SK-N-SH (cell line): ENCODE data around the gene RHNO1. TPM values are rescaled to one million over a fixed set of nuclear protein-coding genes. Genes with fewer than 3 reads are reported as not detected.

ENCODE experiments used
- CTCF ChIA-PET: fragments of 300-600, 350-600 bp; formaldehyde crosslinking; extraction: SDS; loops from one replicate; lab custom pipeline; 2021; lab: Yijun Ruan, JAX
- POLR2A ChIA-PET: fragments of 350-600 bp; sonication (Branson Sonifier 250); formaldehyde crosslinking; extraction: SDS; loops from one replicate; lab custom pipeline; 2020; ENCODE audit warnings: antibody characterized with exemption, inconsistent platforms; lab: Yijun Ruan, JAX
- DNase-seq: peaks from one replicate; pipeline ENCODE4 v3.0.0; 2012
- H2AFZ ChIP-seq: fragments of 200-600 bp; sonication (generic); 2 replicates; pipeline ENCODE4 v1.8.1; 2016; ENCODE audit warnings: antibody characterized with exemption, mild to moderate bottlenecking, low read depth
- H3F3A ChIP-seq: fragments of 200-600 bp; sonication (generic); replicated peaks from 2 replicates; pipeline ENCODE3; 2016; ENCODE audit warnings: antibody characterized with exemption, mild to moderate bottlenecking; ENCODE audit not compliant: insufficient read depth
- H3K27ac ChIP-seq, 2 experiments: fragments of 200-500 bp in 1 of 2; fragments of 200-600 bp in 1 of 2; sonication (Bioruptor generic) in 1 of 2; sonication (generic), shearing (Covaris generic) in 1 of 2; 2 replicates each; pipeline versions ENCODE4 v1.5.1 to v1.6.1; 2014 to 2016; ENCODE audit warnings: low read depth in 2 of 2, inconsistent platforms in 1 of 2, low read length in 1 of 2, mild to moderate bottlenecking in 1 of 2, mixed read lengths in 1 of 2
- H3K27me3 ChIP-seq: fragments of 200-600 bp; sonication (generic), shearing (Covaris generic); 2 replicates; pipeline ENCODE4 v1.6.1; 2016; ENCODE audit warnings: mixed run types; ENCODE audit not compliant: insufficient read depth
- H3K36me3 ChIP-seq, 2 experiments: fragments of 200-500 bp in 1 of 2; fragments of 200-600 bp in 1 of 2; sonication (Bioruptor generic) in 1 of 2; sonication (generic) in 1 of 2; replicated peaks in 1 of 2; 2 replicates each; pipeline versions ENCODE3 to v1.5.1; 2014 to 2016; ENCODE audit warnings: low read length in 1 of 2, mild to moderate bottlenecking in 1 of 2; ENCODE audit not compliant: insufficient read depth in 2 of 2, control insufficient read depth in 1 of 2
- H3K4me1 ChIP-seq, 2 experiments: fragments of 200-500 bp in 1 of 2; fragments of 200-600 bp in 1 of 2; sonication (Bioruptor generic) in 1 of 2; sonication (generic), shearing (Covaris generic) in 1 of 2; 2 replicates each; pipeline versions ENCODE4 v1.5.1 to v1.6.1; 2014 to 2016; ENCODE audit warnings: low read depth in 1 of 2, low read length in 1 of 2, mixed run types in 1 of 2; ENCODE audit not compliant: insufficient read depth in 2 of 2, control insufficient read depth in 1 of 2
- H3K4me2 ChIP-seq: fragments of 200-600 bp; sonication (generic), shearing (Covaris generic); 2 replicates; pipeline ENCODE4 v1.6.1; 2017; ENCODE audit warnings: mixed run types
- H3K4me3 ChIP-seq, 2 experiments: fragments of 200-500 bp in 1 of 2; fragments of 200-600 bp in 1 of 2; sonication (Bioruptor generic) in 1 of 2; sonication (generic), shearing (Covaris generic) in 1 of 2; 2 replicates each; pipeline versions ENCODE4 v1.5.1 to v1.8.1; 2014 to 2016; ENCODE audit warnings: low read depth in 2 of 2, inconsistent platforms in 1 of 2, low read length in 1 of 2, mild to moderate bottlenecking in 1 of 2, mixed read lengths in 1 of 2, moderate library complexity in 1 of 2
- H3K79me2 ChIP-seq: fragments of 200-600 bp; sonication (generic); 2 replicates; pipeline ENCODE4 v1.8.1; 2017; ENCODE audit warnings: mild to moderate bottlenecking; ENCODE audit not compliant: insufficient read depth
- H3K9ac ChIP-seq: fragments of 200-600 bp; sonication (generic); 2 replicates; pipeline ENCODE4 v1.6.1; 2017; ENCODE audit warnings: mixed run types
- H3K9me2 ChIP-seq: fragments of 200-600 bp; sonication (generic); 2 replicates; pipeline ENCODE4 v1.6.1; 2017; ENCODE audit warnings: mixed run types
- H3K9me3 ChIP-seq: fragments of 200-600 bp; sonication (generic); 2 replicates; pipeline ENCODE4 v1.6.1; 2017; ENCODE audit warnings: mixed run types, mild to moderate bottlenecking, moderate library complexity
- H4K20me1 ChIP-seq: fragments of 200-600 bp; sonication (generic); 2 replicates; pipeline ENCODE4 v1.6.1; 2017; ENCODE audit warnings: mild to moderate bottlenecking, mixed run types; ENCODE audit not compliant: insufficient read depth
- CHD2 ChIP-seq: fragments of 150-350 bp; IDR thresholded peaks from 2 replicates; pipeline ENCODE4 v1.6.1; 2018; ENCODE audit warnings: low read length; ENCODE audit not compliant: partially characterized antibody
- FOXJ3 ChIP-seq: sonication (generic); formaldehyde crosslinking; IDR thresholded peaks from 2 replicates; pipeline ENCODE4 v1.5.1; 2020; ENCODE audit warnings: mild to moderate bottlenecking, missing genetic modification reagents
- FOXM1 ChIP-seq: IDR thresholded peaks from 2 replicates; pipeline ENCODE4 v1.4.0; 2012; ENCODE audit warnings: low read depth, mild to moderate bottlenecking
- GATA2 ChIP-seq: sonication (generic); formaldehyde crosslinking; IDR thresholded peaks from 2 replicates; pipeline ENCODE4 v1.5.0; 2020; ENCODE audit warnings: mild to moderate bottlenecking, missing genetic modification reagents
- MXI1 ChIP-seq: IDR thresholded peaks from 2 replicates; pipeline ENCODE4 v1.6.1; 2012; ENCODE audit warnings: mild to moderate bottlenecking, low read depth, low read length, improper control_type of control experiment
- POLR2AphosphoS5 ChIP-seq: IDR thresholded peaks from 2 replicates; pipeline ENCODE4 v1.6.1; 2012; ENCODE audit warnings: low read depth, low read length
- RAD21 ChIP-seq: IDR thresholded peaks from 2 replicates; pipeline ENCODE4 v1.6.1; 2012; ENCODE audit warnings: mild to moderate bottlenecking, low read length
- RXRA ChIP-seq: IDR thresholded peaks from 2 replicates; pipeline ENCODE4 v1.4.0; 2012; ENCODE audit warnings: low read depth, mild to moderate bottlenecking, borderline replicate concordance
- SIN3A ChIP-seq: IDR thresholded peaks from 2 replicates; pipeline ENCODE4 v1.6.1; 2012; ENCODE audit warnings: low read depth, mild to moderate bottlenecking, low read length, moderate library complexity, borderline replicate concordance
- SMC3 ChIP-seq: IDR thresholded peaks from 2 replicates; pipeline ENCODE4 v1.6.1; 2012; ENCODE audit warnings: low read depth, low read length, improper control_type of control experiment
- TAF1 ChIP-seq: IDR thresholded peaks from 2 replicates; pipeline ENCODE4 v1.6.1; 2012; ENCODE audit warnings: low read depth, mild to moderate bottlenecking, low read length, moderate library complexity, borderline replicate concordance
- TEAD4 ChIP-seq: IDR thresholded peaks from 2 replicates; pipeline ENCODE4 v1.4.0; 2012; ENCODE audit warnings: mild to moderate bottlenecking, borderline replicate concordance; ENCODE audit not compliant: insufficient read depth
- WGBS: methylation state at CpG from one replicate; pipeline ENCODE4 v1.1.6; 2017; ENCODE audit warnings: low lambda C conversion rate; 5-methylcytosine and 5-hydroxymethylcytosine counted together
- polyA plus RNA-seq, 3 experiments: library from polyadenylated mRNA; depleted of rRNA; stranded (reverse); fragments of >200 nt; gene quantifications; 2 replicates each; pipeline ENCODE4 v1.2.3, GENCODE V29; 2012
- TF ChIP-seq, protein P1 (sequence below): fragments of 150-350 bp; IDR thresholded peaks from 2 replicates; pipeline ENCODE4 v1.6.1; 2017; ENCODE audit warnings: antibody characterized with exemption, low read length, low read depth, borderline replicate concordance
- TF ChIP-seq, protein P2 (sequence below): IDR thresholded peaks from 2 replicates; pipeline ENCODE4 v1.4.0; 2012; ENCODE audit warnings: low read depth
- TF ChIP-seq, protein P3 (sequence below): IDR thresholded peaks from 2 replicates; pipeline ENCODE4 v1.4.0; 2012; ENCODE audit warnings: low read depth, borderline replicate concordance

RHNO1 gene
- polyA plus RNA-seq, 1 of the 3 experiments (the other 2 are of a cell fraction) = 28.9 TPM

DNA sequence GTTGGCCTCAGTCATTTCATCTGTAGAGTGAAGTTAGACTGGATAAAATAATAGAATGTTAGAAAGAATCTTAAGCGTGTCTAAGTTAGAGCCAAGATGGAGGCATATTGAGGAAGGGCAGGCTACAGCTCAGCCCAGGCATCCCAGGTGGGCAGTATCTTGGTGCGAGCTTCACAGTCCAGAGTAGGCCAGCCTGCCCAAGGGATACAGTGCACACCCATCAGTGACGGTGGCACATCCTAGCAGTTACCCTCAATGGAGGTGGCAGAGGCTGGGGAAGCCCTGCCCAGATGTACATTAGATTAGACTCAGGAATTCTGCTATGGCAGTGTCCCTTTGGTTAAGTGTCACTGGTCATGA is 35.2 kb downstream of the RHNO1 start:
- H3K4me1 ChIP-seq = no peaks in the 10 kb centered on the region; a peak in 1 of 4 replicates
- H3K4me3 ChIP-seq = no peak overlapping the region
- H3K27ac ChIP-seq = peak overlapping the region in 1 of 2 experiments; percentile 11; a peak in 1 of 4 replicates
- peaks cover 4 to 51% of the 10 kb centered on the region in 2 experiments for H3K36me3 ChIP-seq
- H3K79me2 ChIP-seq = peaks cover 24% of the 10 kb centered on the region
- no peaks in the 10 kb centered on the region for H3K9me2 ChIP-seq
- ChIA-PET CTCF (interaction anchor here (1.2 to 1.4 kb wide), 3 partner anchors 32 to 122 kb away, joined by 3 to 9 read pairs (median 3); no protein-coding TSS in a partner anchor), POLR2A (no interaction called here)
- WGBS = 90% methylated on average over 3 of the region's 3 CpGs
- H4K20me1 ChIP-seq = no peaks in the 10 kb centered on the region
- no peak overlapping the region for H2AFZ ChIP-seq
- TF ChIP-seq SMC3 (no peak), MXI1 (no peak), POLR2AphosphoS5 (no peak), RXRA (no peak), GATA2 (CRISPR knock-in tag) (no peak), FOXJ3 (no peak), SIN3A (no peak), TAF1 (no peak)
- TF ChIP-seq, protein P1, sequence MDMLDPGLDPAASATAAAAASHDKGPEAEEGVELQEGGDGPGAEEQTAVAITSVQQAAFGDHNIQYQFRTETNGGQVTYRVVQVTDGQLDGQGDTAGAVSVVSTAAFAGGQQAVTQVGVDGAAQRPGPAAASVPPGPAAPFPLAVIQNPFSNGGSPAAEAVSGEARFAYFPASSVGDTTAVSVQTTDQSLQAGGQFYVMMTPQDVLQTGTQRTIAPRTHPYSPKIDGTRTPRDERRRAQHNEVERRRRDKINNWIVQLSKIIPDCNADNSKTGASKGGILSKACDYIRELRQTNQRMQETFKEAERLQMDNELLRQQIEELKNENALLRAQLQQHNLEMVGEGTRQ = no peak
- TF ChIP-seq, protein P2, sequence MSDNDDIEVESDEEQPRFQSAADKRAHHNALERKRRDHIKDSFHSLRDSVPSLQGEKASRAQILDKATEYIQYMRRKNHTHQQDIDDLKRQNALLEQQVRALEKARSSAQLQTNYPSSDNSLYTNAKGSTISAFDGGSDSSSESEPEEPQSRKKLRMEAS = no peak
- H3K9me3 ChIP-seq = no peaks in the 10 kb centered on the region
- peaks cover 7% of the 10 kb centered on the region for H3F3A ChIP-seq
- no peak overlapping the region for H3K9ac ChIP-seq
- no peak overlapping the region for H3K4me2 ChIP-seq
- no peaks in the 10 kb centered on the region for H3K27me3 ChIP-seq
- no peak for DNase-seq

DNA sequence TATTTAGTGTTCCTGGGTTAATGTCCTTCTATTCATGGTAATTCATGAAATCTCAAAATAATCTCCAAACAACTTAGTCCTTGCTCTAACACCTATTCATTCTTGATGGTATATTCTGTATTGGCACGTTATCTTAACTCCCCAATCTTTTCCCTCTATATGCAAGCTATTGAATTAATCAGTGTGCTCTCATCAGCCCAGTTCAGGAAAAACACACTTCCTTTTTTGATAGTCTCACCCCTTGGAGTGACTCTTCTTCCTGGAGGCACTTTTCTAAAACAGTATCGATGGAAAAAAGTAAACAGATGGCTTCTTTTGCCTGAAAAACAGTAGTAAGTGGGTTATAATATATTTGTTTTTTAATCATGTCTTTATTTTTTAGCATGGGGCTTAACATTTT is 42.2 kb downstream of the RHNO1 start:
- Histone ChIP-seq H3K79me2 (peaks cover 21% of the 10 kb centered on the region), H3K9me3 (no peaks in the 10 kb centered on the region), H3K9me2 (no peaks in the 10 kb centered on the region), H3K36me3 (peaks cover 5 to 65% of the 10 kb centered on the region in 2 experiments), H2AFZ (no peak overlapping the region), H4K20me1 (no peaks in the 10 kb centered on the region), H3K27ac (no peak overlapping the region), H3K4me1 (no peaks in the 10 kb centered on the region; a peak in 1 of 4 replicates), H3K9ac (no peak overlapping the region), H3F3A (no peaks in the 10 kb centered on the region), H3K4me2 (no peak overlapping the region), H3K27me3 (no peaks in the 10 kb centered on the region), H3K4me3 (no peak overlapping the region)
- TF ChIP-seq, protein P2 = no peak
- no peak for TF ChIP-seq FOXM1
- TF ChIP-seq MXI1 = no peak
- no peak for TF ChIP-seq TEAD4
- TF ChIP-seq CHD2 = no peak
- TF ChIP-seq, protein P3, sequence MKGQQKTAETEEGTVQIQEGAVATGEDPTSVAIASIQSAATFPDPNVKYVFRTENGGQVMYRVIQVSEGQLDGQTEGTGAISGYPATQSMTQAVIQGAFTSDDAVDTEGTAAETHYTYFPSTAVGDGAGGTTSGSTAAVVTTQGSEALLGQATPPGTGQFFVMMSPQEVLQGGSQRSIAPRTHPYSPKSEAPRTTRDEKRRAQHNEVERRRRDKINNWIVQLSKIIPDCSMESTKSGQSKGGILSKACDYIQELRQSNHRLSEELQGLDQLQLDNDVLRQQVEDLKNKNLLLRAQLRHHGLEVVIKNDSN = no peak
- no peak for TF ChIP-seq RAD21
- ChIA-PET POLR2A (no interaction called here), CTCF (no interaction called here)
- 85% methylated on average over 2 of the region's 2 CpGs for WGBS
- no peak for DNase-seq
